ENCODE measurements around the gene CD320. TPM values are rescaled to one million over a fixed set of nuclear protein-coding genes. Genes with fewer than 3 reads are reported as not detected.

Gene CD320
- total RNA-seq, 2 experiments from 2014 or later, result 17.1 to 17.6 TPM

DNA sequence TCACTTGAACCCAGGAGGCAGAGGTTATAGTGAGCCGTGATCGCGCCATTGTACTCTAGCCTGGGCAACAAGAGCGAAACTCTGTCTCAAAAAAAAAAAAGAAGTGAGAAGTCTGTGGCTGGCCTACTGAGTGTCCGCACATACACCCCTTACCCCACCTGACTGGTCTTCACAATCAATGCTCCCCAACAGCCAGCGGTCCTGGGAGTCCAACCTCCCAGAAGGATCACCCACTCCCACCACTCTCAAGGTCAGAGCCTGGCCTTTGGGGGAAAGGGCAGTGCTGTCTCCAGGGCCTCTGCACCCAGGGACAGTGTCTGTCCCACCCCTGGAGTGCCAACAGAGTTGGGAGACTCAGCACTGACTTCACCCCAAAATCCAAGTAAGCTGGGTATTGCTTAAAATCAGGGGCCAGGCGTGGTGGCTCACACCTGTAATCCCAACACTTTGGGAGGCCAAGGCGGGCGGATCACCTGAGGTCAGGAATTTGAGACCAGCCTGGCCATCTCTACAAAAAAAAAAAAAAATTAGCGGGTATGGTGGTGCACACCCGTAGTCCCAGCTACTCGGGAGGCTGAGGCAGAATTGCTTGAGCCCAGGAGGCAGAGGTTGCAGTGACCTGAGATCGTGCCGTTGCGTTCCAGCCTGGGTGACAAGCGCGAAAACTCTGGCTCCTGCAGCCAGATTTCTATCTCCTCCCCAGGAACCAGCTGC lies 2.3 kb upstream of the CD320 start:
- Histone ChIP-seq H3K4me1 (ENCODE audit: insufficient read depth, low read length) (peaks cover 43% of the 10 kb centered on the region), H3K27ac (ENCODE audit: low read depth in 1 of 2, low read length in 2 of 2) (no peak overlapping the region), H3K9me3 (ENCODE audit: control insufficient read depth in 1 of 2, insufficient read depth in 1 of 2, low read length in 2 of 2) (no peaks in the 10 kb centered on the region), H3K27me3 (ENCODE audit: control insufficient read depth in 1 of 2, insufficient read depth in 2 of 2, low read length in 2 of 2) (no peaks in the 10 kb centered on the region), H3K4me3 (ENCODE audit: low read length) (no peak overlapping the region), H3K36me3 (ENCODE audit: insufficient read depth, low read length) (peaks cover 54% of the 10 kb centered on the region)
- H3K36me3 Mint-ChIP-seq (ENCODE audit: low read depth), result peaks cover 44% of the 10 kb centered on the region
- DNase-seq (no peak), ATAC-seq (ENCODE audit: poor library complexity) (no peak)
- H3K9me3 Mint-ChIP-seq, result no peaks in the 10 kb centered on the region
- ChIA-PET CTCF (interaction anchor here (0.5 kb wide), 1 partner anchor 8 kb away, joined by 3 read pairs; no protein-coding TSS in a partner anchor), POLR2A (interaction anchor here (0.9 kb wide), 1 partner anchor 10 kb away, joined by 4 read pairs; no protein-coding TSS in a partner anchor)
- no peak overlapping the region for H3K4me3 Mint-ChIP-seq
- H3K4me1 Mint-ChIP-seq (ENCODE audit: low read depth), result peaks cover 39% of the 10 kb centered on the region
- H3K27me3 Mint-ChIP-seq, result no peaks in the 10 kb centered on the region
- TF ChIP-seq, protein P1, sequence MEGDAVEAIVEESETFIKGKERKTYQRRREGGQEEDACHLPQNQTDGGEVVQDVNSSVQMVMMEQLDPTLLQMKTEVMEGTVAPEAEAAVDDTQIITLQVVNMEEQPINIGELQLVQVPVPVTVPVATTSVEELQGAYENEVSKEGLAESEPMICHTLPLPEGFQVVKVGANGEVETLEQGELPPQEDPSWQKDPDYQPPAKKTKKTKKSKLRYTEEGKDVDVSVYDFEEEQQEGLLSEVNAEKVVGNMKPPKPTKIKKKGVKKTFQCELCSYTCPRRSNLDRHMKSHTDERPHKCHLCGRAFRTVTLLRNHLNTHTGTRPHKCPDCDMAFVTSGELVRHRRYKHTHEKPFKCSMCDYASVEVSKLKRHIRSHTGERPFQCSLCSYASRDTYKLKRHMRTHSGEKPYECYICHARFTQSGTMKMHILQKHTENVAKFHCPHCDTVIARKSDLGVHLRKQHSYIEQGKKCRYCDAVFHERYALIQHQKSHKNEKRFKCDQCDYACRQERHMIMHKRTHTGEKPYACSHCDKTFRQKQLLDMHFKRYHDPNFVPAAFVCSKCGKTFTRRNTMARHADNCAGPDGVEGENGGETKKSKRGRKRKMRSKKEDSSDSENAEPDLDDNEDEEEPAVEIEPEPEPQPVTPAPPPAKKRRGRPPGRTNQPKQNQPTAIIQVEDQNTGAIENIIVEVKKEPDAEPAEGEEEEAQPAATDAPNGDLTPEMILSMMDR (IDR thresholded peaks at IDR 0.05), result no peak
- intact Hi-C loops (cut with DNase I, micrococcal nuclease), result no loop called here
- H3K27ac Mint-ChIP-seq, result no peak overlapping the region

DNA sequence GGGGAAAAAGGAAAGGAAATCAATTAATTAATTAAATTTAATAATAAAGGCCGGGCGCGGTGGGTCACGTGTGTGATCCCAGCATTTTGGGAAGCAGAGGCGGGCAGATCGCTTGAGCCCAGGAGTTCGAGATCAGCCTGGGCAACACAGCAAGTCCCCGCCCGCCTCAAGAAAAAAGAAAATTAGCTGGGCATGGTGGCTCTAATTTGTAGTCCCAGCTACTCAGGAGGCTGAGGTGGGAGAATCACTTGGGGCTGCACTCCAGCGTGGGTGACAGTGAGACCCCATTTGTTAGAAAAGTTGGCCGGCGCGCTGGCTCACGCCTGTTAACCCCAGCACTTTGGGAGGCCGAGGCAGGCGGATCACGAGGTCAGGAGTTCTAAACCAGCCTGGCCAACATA lies 733 bp upstream of the CD320 start:
- intact Hi-C loops (cut with DNase I, micrococcal nuclease), result loop anchor here in 1 of 2 experiments (1.0 to 5.0 kb wide), 3 partner anchors 12 to 1112 kb away; partner anchors contain the start of genes NDUFA7 and RPS28
- Mint-ChIP-seq H3K36me3 (ENCODE audit: low read depth) (peaks cover 31% of the 10 kb centered on the region), H3K9me3 (no peaks in the 10 kb centered on the region), H3K4me1 (ENCODE audit: low read depth) (peaks cover 39% of the 10 kb centered on the region), H3K27ac (peak overlapping the region; percentile 83), H3K27me3 (no peaks in the 10 kb centered on the region), H3K4me3 (peak overlapping the region; percentile 93)
- ChIA-PET POLR2A (interaction anchor here (0.8 to 0.9 kb wide), 2 partner anchors 11 to 15 kb away, joined by 3 read pairs; no protein-coding TSS in a partner anchor), CTCF (no interaction called here)
- Histone ChIP-seq H3K27me3 (ENCODE audit: control insufficient read depth in 1 of 2, insufficient read depth in 2 of 2, low read length in 2 of 2) (no peaks in the 10 kb centered on the region), H3K9me3 (ENCODE audit: control insufficient read depth in 1 of 2, insufficient read depth in 1 of 2, low read length in 2 of 2) (no peaks in the 10 kb centered on the region), H3K4me3 (ENCODE audit: low read length) (peak overlapping the region; percentile 67), H3K27ac (ENCODE audit: low read depth in 1 of 2, low read length in 2 of 2) (peak overlapping the region in 1 of 2 donors; percentile 52), H3K36me3 (ENCODE audit: insufficient read depth, low read length) (peaks cover 41% of the 10 kb centered on the region), H3K4me1 (ENCODE audit: insufficient read depth, low read length) (peaks cover 47% of the 10 kb centered on the region)
- DNase-seq, result no peak
- ATAC-seq (ENCODE audit: poor library complexity), result no peak
- TF ChIP-seq, protein P1 (IDR thresholded peaks at IDR 0.05), result no peak

DNA sequence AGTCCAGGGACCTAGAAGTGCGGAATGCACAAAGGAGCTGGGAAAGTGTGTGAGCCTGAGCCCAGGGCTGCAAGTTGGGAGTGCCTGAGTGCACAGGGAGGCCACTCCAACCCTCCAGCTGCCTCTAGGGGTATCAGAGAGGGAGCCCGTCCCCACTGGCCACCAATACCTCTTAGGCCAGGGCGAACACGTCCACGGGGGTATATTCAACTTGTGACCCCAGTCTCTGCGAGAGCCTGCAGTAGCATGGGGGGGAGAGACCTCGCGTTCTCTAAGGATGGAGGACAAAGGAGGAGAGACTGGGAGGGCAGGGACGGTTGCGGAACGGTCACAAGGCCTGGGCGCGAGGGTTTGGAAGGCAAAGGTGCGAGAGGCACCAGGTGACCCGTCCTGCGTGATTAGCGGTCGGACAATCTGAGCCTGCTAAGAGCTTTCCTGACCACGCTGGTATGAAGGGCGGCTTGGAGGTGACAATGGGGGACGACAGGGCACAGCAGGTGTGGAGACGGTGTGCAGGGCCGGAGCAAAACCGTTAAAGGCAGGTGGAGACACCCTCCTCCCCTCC lies 676 bp downstream of the CD320 start:
- ATAC-seq (ENCODE audit: poor library complexity) (peak; percentile 1), DNase-seq (no peak)
- Mint-ChIP-seq H3K27ac (peak overlapping the region; percentile 83), H3K36me3 (ENCODE audit: low read depth) (peaks cover 32% of the 10 kb centered on the region), H3K27me3 (no peaks in the 10 kb centered on the region), H3K9me3 (no peaks in the 10 kb centered on the region), H3K4me1 (ENCODE audit: low read depth) (peaks cover 39% of the 10 kb centered on the region), H3K4me3 (peak overlapping the region; percentile 93)
- H3K4me3 ChIP-seq (ENCODE audit: low read length), result peak overlapping the region; percentile 67
- H3K4me1 ChIP-seq (ENCODE audit: insufficient read depth, low read length), result peaks cover 47% of the 10 kb centered on the region
- H3K9me3 ChIP-seq (ENCODE audit: control insufficient read depth in 1 of 2, insufficient read depth in 1 of 2, low read length in 2 of 2), result no peaks in the 10 kb centered on the region
- peak overlapping the region; percentile 9 to 72 for H3K27ac ChIP-seq (ENCODE audit: low read depth in 1 of 2, low read length in 2 of 2)
- H3K36me3 ChIP-seq (ENCODE audit: insufficient read depth, low read length), result peaks cover 36% of the 10 kb centered on the region
- intact Hi-C loops (cut with DNase I, micrococcal nuclease), result loop anchor here in 1 of 2 experiments (5.0 kb wide), 2 partner anchors 95 to 1110 kb away; no protein-coding TSS in a partner anchor
- H3K27me3 ChIP-seq (ENCODE audit: control insufficient read depth in 1 of 2, insufficient read depth in 2 of 2, low read length in 2 of 2), result no peaks in the 10 kb centered on the region
- TF ChIP-seq, protein P1 (IDR thresholded peaks at IDR 0.05), result no peak
- POLR2A ChIA-PET, result no interaction called here
- CTCF ChIA-PET, result interaction anchor here (0.5 to 0.7 kb wide), 2 partner anchors 39 to 43 kb away, joined by 4 to 6 read pairs; no protein-coding TSS in a partner anchor

Measured in CD4-positive, alpha-beta T cell (primary cell).